Cortex of kidney (tissue), 1 donor: ENCODE results near the gene NIPAL3.
A peak's percentile ranks its signal among the peaks of the same experiment; 100 is the strongest.

Source experiments
- DNase-seq: peaks from one replicate; lab custom pipeline; 2025; lab: John Stamatoyannopoulos, UW

The NIPAL3 gene

DNA sequence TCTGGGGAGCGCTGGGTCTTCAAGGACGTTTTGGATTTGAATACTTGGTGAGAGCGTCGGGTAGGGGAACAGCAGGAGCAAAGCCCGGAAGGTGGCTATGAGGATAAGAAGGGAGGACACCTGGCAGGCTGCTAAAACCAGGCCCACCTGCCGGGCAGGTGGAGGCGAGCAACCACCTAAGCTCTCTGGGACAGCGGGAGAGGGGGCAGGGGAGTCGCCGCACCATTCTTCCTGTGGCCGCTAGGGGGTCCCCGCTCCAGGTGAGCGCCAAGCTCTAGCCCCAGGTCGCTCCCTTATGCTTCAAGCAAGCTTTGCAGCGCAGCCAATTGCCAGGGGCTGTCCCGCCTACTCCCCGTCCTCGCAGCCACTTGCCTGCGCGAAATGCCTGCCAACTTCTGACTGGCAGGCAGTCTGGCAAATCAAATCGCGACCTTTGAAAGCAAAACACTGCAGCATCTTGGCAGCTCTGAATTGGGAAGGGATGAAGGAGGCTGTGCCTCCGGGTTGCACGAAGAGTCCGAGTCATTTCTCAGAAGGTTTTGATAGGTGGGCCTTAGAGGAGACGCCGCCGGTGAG is at the start of gene NIPAL3:
Gene NIPAL3 (plus strand): TSS at position 469 of the 576 bp plus-strand sequence. CDS start 3,746 bp downstream, outside the sequence.
- peak; percentile 53 for DNase-seq

DNA sequence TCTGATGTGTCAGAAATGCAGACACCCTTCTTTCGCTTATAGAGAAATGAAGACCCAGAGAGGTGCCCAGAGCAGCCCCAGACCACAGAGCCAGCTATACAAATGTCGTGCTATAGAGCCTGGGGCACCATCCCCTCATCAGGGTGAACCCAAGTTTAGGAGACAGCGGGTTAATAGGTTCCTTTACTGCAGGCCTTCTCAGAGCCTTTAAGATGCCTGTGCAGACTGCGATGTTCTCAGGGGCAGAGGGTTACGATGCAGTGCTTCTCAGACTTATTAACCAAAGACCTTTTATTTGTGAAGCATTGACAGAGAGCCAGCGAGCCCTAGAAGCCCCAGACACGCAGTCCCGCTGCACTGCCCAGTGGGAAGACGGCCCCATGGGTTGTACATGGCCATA is 48.9 kb upstream of the NIPAL3 start:
- DNase-seq: no peak

GRCh38 chr1:24369199-24369598 is 46.4 kb upstream of the NIPAL3 start:
- DNase-seq: no peak

DNA sequence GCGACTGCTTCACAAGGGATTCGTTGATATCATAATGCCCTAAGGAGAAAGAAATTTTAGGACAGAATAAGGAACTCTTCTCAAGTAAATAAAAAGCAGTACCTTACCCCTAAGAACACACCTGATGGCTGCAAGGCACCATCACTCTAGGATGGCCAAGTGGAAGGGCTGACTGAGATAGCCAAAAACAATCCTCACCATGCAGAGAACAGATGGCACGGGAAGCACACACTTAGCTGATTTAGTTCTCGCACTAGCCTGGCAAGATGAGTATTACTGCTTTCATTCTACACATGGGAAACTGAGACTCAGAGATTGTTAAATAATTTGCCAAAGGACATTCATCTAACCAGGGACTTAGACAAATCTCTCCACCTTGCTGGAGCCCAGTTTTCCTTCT is 45.8 kb upstream of the NIPAL3 start:
- no peak for DNase-seq

DNA sequence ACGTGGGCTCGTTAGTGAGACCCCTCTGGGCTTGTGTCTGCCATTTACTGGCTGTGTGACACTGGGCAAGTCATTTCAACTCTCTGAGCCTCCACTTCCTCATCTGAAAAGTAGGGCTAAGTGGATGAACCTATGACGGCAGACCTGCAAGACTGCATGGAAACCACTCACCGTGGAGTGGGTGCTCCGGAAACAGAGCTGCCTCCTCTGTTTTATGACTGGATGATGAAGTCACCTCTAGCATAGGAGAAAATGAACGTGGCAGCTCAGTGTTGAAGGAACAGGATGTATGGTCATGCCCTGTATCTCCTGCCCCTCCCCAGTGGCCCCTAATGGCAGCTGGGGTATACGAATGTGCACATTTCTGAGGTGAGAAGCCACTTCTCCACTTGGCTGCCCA is 42.6 kb upstream of the NIPAL3 start:
- no peak for DNase-seq

- no peak for DNase-seq
Measured at GRCh38 chr1:24373710-24374109, 41.9 kb upstream of the NIPAL3 start.

GRCh38 chr1:24374891-24375786 is 40.5 kb upstream of the NIPAL3 start:
- no peak for DNase-seq

GRCh38 chr1:24379733-24380315 is 35.8 kb upstream of the NIPAL3 start:
- DNase-seq: no peak

GRCh38 chr1:24380508-24380907 is 35.1 kb upstream of the NIPAL3 start:
- DNase-seq: no peak

- DNase-seq: no peak
Measured at GRCh38 chr1:24381256-24381655, 34.3 kb upstream of the NIPAL3 start.

DNA sequence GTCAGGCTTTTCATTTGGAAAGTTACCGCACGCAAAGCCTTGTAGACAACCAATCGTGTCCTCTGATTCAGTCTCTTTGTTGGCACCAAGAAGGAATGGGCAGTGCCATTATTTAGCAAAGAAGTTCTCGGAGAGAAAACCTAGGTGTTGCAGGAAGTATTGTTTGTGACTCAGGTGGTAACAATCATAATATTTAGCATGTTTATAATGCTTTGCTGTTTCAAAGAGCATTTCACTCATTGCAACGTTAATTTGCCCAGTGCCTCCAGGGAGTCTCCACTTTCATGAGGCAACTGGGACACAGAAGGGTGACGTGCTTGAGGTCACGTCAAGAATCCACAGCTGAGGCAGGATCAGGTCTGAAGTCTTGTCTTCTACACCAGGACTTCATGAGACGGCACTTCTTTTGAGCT is 33.4 kb upstream of the NIPAL3 start:
- no peak for DNase-seq

DNA sequence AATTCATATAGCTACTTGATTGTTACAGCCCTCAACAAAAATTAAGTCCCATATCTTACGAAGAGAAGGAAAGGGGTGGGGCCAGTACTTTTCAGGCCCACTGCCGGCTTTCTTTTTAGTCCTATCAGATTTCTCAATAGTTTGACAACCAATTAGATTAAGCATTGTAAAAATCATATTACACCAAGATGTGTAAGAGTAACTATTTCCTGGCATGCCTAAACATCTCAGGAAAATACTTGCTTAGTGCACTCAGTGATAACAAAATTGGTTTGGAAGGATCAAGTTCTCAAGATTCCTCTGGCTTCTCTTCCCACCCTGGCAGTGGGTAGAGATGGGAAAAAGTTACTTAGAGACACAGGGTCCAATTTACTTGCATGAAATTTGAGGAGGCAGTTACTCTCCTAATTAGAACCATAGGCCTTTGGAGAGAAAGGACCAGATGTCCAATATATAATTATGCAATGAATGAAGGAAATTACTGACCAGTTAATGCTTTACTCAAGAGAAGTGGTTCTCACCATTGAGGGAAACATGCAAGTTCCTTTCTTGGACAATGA is 32.1 kb upstream of the NIPAL3 start:
- no peak for DNase-seq

GRCh38 chr1:24384251-24385090 is 31.1 kb upstream of the NIPAL3 start:
- DNase-seq: no peak

GRCh38 chr1:24385160-24385940 is 30.3 kb upstream of the NIPAL3 start:
- no peak for DNase-seq

DNA sequence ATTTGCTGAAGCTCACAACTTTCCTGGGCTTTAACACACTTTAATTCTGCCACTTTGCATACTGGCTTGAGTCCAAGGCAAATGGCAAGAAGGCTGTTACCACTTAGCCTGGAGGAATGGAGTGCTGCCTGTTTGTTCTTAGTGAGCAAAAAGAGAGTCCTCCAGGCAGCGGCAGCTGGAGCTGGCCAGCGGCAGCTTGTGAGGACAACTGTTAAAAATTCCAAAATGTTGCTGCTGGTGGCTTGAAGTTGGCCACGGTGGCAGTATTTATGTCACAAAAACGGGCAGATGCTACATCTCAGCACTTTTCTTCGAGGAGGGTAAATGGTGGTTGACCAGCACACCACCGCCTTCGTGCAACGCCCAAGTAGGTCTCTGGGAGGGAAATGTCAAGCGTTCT is 29.4 kb upstream of the NIPAL3 start:
- DNase-seq: no peak

DNA sequence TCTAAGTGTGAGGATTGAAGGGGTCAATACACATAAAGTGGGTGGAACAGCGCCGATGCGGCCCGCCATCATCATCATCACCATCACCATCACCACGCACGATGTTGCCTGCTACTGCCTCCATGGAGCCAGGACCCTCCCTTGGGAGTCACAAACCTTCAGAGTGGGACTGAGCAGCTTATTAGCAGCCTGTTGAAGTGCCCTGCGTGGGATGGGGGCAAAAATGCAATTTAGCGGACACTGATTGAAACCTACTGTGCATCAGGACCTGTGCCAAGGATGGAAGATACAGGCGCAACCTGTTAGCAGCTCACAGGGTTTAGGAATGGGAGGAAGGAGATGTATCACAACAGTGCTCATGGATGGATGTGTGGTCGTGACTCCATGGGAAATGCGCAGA is 28.7 kb upstream of the NIPAL3 start:
- DNase-seq: no peak

DNA sequence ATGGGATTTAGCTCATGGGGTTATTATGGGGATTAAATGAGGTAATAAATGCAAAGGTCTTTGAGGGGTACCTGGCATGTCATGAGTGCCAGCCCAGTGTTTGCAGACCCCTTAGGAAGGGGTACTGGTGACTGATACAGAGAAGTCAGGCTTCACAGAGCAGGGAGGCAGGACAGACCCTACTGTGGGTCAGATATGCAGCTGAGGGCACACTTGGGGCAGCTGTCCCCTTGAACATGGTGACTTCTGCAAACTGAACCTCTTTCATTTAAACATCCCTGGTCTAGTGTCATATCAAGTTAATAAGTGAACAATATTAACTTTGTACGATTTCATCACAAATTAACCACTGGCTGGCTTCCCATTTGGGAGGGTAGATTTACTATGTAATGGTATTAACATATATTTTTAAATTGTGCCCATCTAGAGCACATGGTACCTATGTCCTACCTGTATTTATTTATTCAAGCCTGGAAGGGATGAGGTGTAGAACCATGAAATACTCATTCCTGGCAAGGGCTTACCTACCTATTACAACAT is 27.9 kb upstream of the NIPAL3 start:
- no peak for DNase-seq

GRCh38 chr1:24388331-24388885 is 27.2 kb upstream of the NIPAL3 start:
- DNase-seq: no peak

GRCh38 chr1:24389231-24389678 is 26.3 kb upstream of the NIPAL3 start:
- DNase-seq: no peak
